ENCODE results near the gene BMERB1.
A peak's percentile ranks its signal among the peaks of the same experiment; 100 is the strongest.

The BMERB1 gene

DNA sequence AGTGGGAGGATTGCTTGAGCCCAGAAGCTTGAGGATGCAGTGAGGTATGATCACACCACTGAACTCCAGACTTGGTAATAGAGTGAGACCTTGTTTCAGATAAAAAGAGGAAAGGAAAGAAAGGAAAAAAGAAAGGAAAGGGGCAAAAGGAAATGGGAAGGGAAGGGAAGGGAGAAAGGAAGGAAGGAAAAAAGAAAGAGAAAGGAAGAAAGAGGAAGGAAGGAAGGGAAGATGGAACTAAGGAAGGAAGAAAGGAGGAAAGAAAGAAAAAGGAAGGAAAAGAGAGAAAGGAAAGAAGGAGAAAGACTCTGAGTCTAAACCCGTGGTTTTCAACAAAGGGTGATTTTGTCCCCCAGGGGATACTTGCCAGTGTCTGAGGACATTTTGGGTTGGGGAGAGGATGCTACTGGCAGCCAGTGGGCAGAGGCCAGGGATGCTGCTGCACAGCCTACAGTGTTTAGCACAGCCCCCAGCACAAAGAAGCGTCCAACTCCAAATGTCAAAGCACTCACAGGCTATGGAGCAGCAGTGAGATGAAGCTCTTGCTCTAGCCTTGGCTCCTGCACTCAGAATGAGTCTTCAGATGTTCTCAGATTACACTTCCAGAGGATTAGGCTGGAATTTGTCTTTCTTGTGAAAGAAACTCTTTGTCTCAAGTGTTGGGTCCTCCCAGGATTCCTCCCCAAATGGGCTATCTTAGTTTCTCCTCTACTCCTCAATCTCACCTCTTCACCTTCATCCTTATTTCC lies 64.2 kb downstream of the BMERB1 start:
- no peak for DNase-seq (ENCODE audit: low read depth)

DNA sequence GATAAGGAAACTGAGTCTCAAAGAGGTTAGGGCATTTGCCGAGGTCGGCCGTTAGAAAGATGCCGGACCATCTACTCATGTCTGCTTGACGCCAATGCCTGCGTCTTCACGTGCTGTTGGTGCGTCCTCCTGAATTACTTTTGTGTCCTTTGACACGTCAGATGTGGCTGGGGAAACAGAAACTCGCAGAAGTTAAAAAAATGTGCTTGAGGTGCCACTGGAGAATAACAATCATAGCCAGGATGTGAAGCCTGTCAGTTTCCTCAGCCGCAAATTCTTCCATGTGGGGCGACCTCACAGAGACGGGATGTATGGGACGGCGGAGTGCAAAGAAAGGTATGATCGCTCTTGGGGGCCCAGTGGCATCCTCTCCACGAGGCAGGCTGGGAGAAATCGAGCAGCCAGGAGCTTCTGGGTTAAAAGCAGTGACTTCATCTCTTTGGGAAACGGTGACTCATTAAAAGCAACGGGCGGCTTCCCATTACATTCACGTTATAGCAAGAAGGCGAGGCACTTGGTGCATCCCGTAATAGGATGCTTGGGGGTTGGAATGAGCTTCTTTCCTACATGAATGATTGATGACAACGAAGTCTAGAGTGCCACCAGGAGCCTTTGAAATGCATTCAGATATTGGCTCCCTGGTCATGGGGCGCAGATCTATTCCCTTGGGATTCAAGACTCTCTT lies 67.8 kb downstream of the BMERB1 start:
- peak; percentile 81 for DNase-seq (ENCODE audit: low read depth)

GRCh38 chr16:15506441-15506840 lies 72.1 kb downstream of the BMERB1 start:
- no peak for DNase-seq (ENCODE audit: low read depth)

DNA sequence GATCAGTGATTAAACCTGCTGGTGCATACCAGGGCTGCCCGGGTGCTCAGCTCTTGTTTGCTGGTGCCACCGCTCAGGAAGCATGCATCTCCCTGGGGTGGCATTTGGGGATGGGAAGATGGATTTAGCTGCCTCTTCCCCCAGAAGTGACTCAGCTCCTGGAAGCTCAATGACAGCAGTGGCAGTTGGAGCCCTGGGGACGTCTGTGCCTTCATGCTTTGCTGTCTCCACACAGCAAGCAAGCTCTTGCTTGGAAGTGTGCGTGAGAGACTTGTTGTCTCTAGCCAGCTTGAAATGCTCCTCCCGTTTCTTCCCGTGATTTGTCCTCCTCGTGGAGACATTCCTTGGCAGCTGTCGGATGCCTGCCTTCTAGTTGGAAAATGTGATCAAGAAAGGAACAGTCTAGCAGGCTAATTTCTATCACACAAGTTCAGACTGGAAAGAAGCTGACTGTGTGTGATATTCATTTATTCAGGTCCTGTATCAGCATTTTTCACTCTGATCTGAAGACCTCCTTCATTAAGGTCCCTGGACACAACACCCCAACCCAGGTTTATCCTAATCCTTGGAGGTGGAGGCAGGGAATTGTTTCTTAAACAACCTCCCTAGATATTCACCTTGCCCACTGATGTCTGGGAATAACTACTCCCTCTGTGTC lies 73.0 kb downstream of the BMERB1 start:
- DNase-seq (ENCODE audit: low read depth): peak; percentile 74

GRCh38 chr16:15507959-15508627 lies 73.7 kb downstream of the BMERB1 start:
- DNase-seq (ENCODE audit: low read depth): no peak

DNA sequence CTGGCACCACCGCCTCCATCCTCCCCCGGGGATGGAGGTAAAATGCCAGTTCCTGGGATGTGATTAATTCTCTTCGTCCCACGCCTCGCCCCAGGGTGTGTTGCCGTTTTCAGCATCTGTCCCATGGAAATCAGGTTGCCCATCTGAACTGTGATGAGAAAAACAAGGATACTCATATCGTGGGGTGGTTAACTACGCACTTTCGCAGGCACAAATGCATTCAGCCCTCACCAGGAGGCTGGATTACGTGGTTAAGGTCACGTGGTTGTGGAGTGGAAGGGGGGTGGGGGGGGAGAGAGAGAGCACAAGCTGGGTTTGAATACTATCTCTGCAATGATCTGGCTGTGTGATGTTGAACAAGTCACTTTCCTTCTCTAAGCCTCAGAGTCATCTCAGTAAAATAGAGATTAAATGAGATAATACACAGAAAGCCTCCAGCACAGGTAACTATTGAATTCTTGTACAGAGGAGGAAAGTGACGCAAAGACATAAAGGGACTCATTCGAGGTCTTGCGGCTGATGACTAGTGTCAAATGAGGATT lies 74.7 kb downstream of the BMERB1 start:
- no peak for DNase-seq (ENCODE audit: low read depth)

GRCh38 chr16:15509593-15510535 lies 75.5 kb downstream of the BMERB1 start:
- no peak for DNase-seq (ENCODE audit: low read depth)

DNA sequence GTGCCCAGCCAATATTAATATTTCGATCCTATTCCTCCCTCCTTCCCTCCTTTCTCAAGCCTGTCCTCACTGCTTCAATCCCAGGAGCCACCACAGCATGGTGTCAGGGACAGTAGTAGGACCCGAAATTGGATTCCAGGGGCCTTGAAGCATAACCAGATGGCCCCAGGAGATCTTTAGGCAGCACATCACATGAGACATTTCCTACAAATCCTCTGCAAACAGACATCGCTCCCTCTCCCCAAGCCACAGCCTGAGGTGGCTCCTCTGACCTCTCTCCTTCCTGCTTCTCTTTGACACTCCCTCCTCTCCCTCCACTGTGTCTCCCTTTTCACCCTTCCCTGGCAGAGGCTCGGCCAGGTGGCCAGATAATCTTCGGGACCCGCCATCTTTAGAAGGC lies 76.6 kb downstream of the BMERB1 start:
- no peak for DNase-seq (ENCODE audit: low read depth)

DNA sequence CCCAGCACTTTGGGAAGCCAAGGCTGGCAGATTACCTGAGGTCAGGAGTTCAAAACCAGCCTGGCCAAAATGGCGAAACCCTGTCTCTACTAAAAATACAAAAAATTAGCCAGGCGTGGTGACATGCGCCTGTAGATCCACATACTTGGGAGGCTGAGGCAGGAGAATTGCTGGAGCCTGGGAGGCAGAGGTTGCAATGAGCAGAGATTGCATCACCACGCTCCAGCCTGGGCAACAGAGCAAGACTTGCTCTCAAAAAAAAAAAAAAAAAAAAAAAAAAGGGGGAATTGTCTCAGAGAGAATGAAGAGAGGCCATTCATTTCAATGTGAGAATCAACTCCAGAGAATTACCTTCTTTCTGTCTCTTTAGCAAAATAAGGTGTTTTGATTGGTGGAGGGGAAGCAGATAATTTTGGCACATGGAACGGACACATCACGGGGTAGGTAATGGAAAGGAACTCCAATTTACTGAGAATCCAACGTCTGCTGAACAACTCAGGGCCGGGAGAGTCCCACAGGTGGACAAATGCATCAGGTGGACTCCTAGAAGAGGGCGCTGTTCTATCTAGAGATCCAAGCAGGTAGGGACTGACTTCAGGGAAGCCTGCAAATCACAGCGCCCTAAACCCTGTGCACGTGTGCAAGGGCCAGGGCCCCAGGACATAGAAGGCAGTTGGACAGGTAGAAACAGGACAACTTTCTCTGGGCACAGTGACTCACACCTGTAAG lies 77.5 kb downstream of the BMERB1 start:
- DNase-seq (ENCODE audit: low read depth): no peak

DNA sequence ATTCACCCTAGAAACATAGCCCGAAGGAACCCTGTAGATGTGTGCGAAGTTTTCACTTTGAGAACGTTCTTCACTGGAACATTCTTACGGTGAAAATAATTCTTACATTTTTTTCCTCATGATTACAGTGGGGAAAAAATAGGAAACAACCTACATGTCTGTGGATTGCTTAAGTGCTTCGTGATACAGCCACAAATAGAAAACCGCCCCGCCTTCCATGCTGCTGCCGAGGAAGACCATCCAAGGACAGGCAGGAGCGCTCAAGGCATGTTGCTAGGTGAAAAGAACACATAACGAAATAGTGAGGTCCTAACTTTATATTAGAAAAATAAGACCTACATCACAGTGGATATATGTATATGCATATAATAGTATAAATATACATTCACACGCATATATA lies 78.8 kb downstream of the BMERB1 start:
- DNase-seq (ENCODE audit: low read depth): no peak

- no peak for DNase-seq (ENCODE audit: low read depth)
These were observed 81.6 kb downstream of the BMERB1 start for GRCh38 chr16:15515992-15516391.

DNA sequence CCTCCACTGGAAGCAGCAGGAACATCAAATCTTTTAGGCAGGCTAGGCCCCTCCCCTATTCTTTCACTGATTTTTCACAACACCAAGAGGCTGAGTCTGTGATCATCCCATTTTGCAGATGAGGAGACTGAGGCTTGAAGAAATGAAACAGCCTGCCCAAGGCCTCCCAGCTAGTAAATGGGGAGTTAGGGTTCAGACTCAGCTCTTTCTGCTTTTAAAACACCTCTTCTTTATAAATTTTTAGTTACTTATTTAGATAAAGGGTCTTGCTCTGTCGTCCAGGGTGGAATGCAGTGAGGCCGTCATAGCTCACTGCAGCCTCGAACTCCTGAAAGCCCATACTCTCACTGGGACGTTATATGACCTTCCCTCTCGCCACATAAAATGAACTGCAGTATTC lies 82.2 kb downstream of the BMERB1 start:
- no peak for DNase-seq (ENCODE audit: low read depth)

DNA sequence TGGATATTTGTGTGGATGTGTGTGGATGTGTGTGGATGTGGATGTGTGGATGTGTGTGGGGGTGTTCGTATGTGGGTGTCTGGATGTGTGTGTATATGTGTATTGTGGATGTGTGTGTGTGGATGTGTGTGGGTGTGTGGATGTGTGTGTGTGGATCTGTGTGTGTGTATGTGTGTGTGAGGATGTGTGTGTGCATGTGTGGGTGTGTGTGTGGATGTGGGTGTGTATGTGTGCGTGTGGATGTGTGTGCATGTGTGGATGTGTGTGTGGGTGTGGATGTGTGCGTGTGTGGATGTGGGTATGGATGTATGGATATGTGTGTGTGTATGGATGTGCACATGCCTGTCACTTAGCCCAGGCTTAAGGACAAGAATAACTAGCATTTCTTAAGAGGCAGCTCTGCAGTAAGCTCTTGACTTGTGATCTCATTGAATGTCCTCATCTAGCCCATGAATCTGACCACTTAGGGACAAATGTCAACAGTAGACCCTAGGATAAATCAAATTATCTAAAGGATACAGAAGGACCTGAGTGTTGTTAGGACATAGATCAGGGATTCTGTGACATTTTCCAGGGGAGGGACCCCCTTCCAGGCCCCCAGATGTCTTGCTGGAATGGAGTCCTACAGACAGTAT lies 83.5 kb downstream of the BMERB1 start:
- DNase-seq (ENCODE audit: low read depth): no peak

GRCh38 chr16:15518381-15519351 lies 84.3 kb downstream of the BMERB1 start:
- peak; percentile 38 for DNase-seq (ENCODE audit: low read depth)

DNA sequence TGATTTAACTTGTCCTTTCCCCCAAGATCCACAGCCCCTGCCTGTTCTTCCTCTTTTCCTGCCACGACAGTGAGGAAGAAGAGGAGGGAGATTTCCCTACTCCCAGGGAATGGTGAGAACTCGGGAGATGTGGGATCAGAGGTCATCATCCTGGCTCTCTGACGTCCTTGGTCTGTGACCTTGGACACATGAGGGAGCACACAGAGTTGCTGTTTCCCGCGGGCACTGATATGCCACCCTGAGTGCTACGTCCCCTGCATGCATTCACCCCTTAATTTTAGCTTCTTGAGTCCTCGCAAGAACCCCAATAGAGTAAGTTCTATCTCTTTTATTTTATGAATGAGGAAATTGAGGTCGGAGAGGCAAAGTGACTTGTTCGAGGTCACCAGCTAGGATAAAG lies 85.4 kb downstream of the BMERB1 start:
- DNase-seq (ENCODE audit: low read depth): no peak

GRCh38 chr16:15521390-15521757 lies 87.0 kb downstream of the BMERB1 start:
- DNase-seq (ENCODE audit: low read depth): no peak

DNA sequence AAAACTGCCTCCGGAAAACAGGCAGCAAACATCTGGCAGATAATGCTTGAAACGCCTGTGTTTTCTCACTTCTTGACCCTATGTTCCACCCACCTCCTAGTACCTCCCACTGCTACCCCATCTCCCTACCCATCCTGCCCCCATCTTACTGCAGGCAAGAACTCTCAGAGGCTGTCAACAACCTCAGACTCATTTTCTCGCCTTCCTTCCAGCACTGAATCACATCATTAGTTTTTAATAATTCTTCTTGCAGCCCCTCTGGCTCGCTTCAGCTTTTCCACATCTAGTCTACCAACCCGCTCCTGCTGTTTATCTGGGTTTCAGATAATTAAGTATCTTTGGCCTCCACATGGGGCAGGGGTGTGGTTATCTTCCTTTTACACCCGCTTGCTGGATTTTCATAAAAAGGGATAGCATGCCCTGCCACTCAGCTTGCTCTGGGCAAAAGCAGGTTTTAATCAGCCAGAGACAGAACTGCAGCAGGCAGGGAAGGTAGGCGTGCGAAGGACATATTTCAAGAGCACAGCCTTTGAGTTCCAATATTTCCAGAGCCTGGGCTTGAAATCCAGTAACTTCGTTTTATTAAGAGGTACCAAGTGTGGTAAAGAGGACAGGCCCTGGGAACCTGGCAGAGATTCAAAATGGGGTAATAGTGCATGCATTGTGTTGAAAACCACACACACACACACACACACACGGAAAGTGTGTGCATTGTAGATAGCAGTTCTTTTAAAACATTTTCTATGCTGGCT lies 87.5 kb downstream of the BMERB1 start:
- no peak for DNase-seq (ENCODE audit: low read depth)

DNA sequence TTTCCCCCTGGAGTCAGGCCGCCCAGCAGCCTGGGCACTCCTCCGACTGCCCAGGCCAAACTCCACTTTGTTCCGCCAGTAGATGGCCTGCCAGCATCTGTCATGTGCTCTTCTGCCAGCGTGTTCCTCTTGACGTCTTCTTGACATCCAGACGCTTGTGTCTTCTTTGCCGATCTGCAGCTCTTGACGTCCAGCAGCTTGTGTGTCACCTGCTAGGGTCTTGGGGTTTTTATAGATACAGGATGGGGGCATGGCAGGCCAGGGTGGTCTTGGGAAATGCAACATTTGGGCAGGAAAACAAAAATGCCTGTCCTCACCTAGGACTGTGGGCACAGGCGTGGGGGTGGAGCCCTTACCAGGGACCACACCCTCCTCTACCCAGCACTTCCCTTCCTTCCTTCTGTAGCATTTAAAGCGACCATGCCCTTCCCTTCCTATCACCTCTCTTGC lies 88.7 kb downstream of the BMERB1 start:
- DNase-seq (ENCODE audit: low read depth): no peak

All from GM04504 (cell line).